GM12873 (cell line): ENCODE data around the gene ALS2.

ENCODE experiments used
- TF ChIP-seq, protein P1 (sequence below): IDR thresholded peaks from 2 replicates; pipeline ENCODE4 v1.5.1; 2012; ENCODE audit warnings: low read depth, mild to moderate bottlenecking, moderate library complexity, low read length, control low read depth; ENCODE audit not compliant: insufficient read depth; ENCODE audit errors: missing control alignments

ALS2 gene

DNA sequence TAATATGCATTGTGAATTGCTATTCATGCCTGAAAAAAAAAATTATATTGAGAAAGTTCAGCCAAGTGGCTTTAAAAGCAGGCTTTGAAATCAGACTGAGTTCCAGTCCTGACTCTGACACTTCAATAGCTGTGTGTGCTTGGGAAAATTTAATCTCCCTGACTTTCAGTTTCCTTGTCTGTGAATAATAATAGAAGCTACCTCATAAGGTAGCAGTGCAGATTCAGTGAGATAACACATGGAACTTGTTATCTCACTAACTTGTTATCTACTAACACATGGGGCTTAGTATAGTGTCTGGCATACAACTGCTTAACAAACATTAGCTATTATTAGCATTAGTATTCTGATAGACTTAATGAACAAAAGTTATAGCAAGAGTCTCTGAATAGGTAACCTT lies 14.9 kb downstream of the ALS2 start:
- TF ChIP-seq, protein P1, sequence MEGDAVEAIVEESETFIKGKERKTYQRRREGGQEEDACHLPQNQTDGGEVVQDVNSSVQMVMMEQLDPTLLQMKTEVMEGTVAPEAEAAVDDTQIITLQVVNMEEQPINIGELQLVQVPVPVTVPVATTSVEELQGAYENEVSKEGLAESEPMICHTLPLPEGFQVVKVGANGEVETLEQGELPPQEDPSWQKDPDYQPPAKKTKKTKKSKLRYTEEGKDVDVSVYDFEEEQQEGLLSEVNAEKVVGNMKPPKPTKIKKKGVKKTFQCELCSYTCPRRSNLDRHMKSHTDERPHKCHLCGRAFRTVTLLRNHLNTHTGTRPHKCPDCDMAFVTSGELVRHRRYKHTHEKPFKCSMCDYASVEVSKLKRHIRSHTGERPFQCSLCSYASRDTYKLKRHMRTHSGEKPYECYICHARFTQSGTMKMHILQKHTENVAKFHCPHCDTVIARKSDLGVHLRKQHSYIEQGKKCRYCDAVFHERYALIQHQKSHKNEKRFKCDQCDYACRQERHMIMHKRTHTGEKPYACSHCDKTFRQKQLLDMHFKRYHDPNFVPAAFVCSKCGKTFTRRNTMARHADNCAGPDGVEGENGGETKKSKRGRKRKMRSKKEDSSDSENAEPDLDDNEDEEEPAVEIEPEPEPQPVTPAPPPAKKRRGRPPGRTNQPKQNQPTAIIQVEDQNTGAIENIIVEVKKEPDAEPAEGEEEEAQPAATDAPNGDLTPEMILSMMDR = no peak

DNA sequence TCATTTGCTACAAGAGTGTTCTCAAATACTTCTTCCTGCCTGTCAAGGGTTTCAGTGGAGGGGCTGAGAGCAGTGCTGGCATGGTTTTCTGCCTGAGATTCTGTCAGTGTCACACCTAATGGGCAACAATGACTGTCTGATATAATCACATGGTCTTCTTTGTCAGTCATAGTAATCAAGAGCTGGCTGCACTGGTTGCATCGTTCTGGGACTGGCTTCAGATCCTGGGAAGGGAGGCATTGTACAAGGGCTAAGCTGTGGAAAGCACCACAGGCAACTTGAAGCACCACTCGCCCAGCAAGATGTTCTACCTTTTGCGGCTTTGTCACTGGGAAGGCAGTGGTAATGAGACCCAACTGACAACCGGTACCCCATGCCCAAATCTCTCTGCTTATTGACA lies 19.6 kb downstream of the ALS2 start:
- TF ChIP-seq, protein P1 = no peak

DNA sequence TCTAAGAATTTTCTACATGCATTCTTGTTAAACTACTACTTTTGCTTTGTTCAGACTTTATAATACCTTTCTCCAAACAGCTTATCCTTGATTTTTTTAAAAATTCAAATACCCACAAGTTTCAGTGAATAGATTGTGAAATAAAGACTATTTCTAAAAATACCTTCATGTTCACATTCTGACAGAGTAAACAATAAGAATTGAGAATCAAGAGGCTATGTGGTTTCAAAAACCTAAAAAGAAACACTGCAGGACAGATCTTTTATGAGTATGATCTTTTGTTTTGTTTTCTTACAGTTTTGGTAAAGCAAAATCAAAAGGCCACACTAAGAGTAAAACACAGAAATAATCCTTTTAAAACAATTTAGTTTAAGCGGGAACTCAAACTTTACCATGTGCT lies 21.2 kb downstream of the ALS2 start:
- TF ChIP-seq, protein P1 = no peak

DNA sequence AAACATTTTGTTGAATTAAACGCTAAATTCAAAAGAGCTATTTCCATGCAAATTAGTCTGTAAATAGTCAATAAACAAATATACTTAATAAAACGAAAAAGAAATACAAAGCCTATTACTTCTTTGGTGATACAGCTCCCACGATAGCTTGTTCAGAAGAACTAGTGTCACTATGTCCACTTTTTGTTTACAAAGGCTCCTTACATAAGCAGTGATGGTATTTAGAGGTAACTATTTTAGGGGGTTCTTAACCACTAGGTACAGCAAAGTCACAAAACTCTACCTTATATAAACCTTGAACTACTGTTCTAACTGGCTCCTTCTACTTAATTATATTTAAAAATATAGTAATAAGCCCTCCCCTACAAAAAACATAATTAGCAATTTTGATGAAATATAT lies 21.9 kb downstream of the ALS2 start:
- TF ChIP-seq, protein P1 = no peak

DNA sequence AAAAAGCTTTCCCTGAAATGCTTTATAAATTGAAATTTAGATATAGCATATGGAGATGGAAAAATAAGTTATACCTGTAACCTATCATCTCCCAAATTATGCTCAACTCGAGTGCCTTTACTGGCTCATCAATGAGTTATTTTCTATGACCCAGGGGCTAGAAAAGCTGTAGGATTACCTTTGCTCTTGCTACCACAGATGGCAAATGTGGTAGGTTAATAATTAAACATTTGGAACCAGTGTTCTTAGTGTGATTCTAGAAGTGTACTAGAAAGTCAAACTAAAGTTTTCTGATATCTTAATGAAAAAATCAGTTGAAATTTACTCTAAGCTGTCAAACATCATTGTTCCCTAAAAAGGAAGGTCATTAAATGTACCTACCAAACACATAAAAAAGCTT lies 22.5 kb downstream of the ALS2 start:
- TF ChIP-seq, protein P1 = no peak

DNA sequence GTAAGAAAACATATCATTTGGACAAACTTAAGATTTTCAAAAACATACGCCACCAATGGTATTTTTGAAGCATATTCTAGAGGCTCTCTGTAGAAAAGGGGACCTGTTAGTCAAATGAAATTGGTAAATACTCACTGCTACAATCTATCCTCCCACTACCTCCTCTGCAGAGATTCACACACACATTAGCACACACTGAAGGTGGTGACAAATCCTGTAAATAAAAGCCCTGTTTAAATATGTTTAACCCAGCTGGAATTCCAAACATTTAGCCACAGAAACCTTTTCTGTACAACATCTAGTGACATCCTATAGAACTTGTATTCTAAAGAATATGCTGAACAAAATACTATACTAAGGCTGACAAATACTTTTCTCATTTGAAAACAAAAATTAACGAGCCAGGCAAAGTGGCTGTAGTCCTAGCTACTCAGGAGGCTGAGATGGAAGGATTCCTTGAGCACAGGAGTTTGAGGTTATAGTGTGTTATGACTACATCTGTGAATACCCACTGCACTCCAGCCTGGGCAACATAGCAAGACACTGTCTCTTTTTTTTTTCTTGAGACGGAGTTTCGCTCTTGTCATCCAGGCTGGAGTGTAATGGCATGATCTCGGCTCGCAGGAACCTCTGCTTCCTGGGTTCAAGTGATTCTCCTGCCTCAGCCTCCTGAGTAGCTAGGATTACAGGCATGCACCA lies 25.9 kb downstream of the ALS2 start:
- TF ChIP-seq, protein P1 = no peak

DNA sequence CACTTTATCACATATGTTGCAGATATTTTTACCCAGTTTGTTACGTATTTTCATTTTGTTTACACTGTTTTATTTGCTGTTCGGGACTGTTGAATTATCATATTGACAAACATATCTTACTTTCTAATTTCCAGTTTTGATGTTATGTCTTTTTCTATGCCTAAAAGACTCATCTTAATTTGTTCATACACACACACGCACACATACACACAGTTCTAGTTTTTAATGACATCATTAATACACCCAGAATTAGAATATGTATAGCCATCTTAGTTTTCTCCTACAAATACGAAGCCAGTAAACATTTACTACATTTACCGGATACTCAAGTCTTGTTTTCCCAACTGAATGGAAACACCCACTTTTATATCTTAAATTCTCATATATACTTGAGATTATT lies 29.2 kb downstream of the ALS2 start:
- TF ChIP-seq, protein P1 = no peak
